Measurements from ENCODE around the gene SCN9A.

DNA sequence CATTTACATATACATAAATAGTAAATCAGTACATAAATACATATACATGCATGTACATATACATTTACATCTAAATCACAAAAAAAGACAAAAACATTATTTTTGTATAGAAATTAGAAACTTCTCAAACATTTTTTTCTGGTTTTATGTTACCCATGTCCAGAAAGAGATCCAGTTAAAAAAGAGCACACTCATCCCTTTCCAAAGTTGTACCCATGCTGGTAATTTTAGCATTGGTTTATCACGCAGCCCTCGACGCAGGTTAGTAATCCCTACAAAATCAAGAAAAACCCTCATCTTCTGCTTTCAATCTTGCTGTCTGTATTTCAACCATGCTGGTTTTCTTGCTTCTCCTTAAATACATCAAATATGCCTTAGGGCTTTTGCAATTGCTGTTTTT is 10.5 kb downstream of the SCN9A start:
- TF ChIP-seq, protein P1, sequence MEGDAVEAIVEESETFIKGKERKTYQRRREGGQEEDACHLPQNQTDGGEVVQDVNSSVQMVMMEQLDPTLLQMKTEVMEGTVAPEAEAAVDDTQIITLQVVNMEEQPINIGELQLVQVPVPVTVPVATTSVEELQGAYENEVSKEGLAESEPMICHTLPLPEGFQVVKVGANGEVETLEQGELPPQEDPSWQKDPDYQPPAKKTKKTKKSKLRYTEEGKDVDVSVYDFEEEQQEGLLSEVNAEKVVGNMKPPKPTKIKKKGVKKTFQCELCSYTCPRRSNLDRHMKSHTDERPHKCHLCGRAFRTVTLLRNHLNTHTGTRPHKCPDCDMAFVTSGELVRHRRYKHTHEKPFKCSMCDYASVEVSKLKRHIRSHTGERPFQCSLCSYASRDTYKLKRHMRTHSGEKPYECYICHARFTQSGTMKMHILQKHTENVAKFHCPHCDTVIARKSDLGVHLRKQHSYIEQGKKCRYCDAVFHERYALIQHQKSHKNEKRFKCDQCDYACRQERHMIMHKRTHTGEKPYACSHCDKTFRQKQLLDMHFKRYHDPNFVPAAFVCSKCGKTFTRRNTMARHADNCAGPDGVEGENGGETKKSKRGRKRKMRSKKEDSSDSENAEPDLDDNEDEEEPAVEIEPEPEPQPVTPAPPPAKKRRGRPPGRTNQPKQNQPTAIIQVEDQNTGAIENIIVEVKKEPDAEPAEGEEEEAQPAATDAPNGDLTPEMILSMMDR (IDR thresholded peaks at IDR 0.05; ENCODE audit: insufficient read depth, low read depth, low read length), result no peak
- no peak for TF ChIP-seq EZH2 (IDR thresholded peaks at IDR 0.05; ENCODE audit: insufficient read depth, low read length)
